ENCODE measurements around the gene CEP170.

Gene CEP170

DNA sequence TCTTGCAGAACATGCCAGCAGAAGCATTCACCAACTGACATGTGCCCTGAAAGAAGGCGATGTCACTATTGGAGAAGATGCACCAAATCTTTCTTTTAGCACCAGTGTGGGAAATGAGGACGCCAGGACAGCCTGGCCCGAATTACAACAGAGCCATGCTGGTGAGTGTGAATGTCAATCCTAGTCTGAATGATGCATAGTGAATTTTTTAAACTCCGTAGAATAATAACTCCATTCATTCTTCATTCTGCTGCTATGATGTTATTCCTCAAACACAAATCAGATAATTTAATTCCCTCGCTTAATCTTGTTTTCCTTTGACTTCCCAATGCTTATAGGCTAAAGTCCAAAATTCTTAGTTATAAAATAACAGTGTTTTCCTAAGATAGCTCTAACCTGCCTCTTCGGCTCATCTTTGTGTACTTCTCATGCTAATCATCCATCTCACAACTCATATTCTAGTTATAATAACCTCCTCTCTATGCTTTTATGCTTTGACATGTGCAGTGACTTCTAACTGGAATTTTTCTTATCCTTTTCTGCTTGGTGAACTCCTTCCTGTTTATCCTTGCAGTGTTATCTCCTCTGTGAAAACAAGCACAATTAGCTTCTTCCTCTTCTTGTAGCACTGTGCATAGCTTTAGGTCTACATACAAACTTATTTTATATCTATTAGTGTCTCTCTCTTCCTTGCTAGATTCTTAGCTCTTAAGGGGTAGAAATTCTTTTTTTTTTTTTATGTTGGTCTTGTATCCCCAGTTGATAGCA is 15.2 kb upstream of the CEP170 start:
- Histone ChIP-seq H3K4me3 (ENCODE audit: low read depth, low read length) (no peak overlapping the region), H3K27ac (ENCODE audit: extremely low read depth, low read depth, low read length) (no peak overlapping the region), H3K4me1 (ENCODE audit: control insufficient read depth, insufficient read depth, low read length) (no peaks in the 10 kb centered on the region), H3K9me3 (ENCODE audit: control insufficient read depth, insufficient read depth, low read depth, low read length) (no peaks in the 10 kb centered on the region), H3K36me3 (ENCODE audit: control insufficient read depth in 2 of 2, insufficient read depth in 1 of 2, low read length in 2 of 2) (peaks cover 10 to 30% of the 10 kb centered on the region in 2 experiments)
- TF ChIP-seq YY2 (tag by site-specific recombination; IDR thresholded peaks at IDR 0.05) (no peak), KLF1 (tag by site-specific recombination; IDR thresholded peaks at IDR 0.05) (no peak), ZBTB10 (tag by site-specific recombination; IDR thresholded peaks at IDR 0.05) (no peak), ZNF621 (tag by site-specific recombination; IDR thresholded peaks at IDR 0.05) (no peak)
- TF ChIP-seq, protein P1, sequence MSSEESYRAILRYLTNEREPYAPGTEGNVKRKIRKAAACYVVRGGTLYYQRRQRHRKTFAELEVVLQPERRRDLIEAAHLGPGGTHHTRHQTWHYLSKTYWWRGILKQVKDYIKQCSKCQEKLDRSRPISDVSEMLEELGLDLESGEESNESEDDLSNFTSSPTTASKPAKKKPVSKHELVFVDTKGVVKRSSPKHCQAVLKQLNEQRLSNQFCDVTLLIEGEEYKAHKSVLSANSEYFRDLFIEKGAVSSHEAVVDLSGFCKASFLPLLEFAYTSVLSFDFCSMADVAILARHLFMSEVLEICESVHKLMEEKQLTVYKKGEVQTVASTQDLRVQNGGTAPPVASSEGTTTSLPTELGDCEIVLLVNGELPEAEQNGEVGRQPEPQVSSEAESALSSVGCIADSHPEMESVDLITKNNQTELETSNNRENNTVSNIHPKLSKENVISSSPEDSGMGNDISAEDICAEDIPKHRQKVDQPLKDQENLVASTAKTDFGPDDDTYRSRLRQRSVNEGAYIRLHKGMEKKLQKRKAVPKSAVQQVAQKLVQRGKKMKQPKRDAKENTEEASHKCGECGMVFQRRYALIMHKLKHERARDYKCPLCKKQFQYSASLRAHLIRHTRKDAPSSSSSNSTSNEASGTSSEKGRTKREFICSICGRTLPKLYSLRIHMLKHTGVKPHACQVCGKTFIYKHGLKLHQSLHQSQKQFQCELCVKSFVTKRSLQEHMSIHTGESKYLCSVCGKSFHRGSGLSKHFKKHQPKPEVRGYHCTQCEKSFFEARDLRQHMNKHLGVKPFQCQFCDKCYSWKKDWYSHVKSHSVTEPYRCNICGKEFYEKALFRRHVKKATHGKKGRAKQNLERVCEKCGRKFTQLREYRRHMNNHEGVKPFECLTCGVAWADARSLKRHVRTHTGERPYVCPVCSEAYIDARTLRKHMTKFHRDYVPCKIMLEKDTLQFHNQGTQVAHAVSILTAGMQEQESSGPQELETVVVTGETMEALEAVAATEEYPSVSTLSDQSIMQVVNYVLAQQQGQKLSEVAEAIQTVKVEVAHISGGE (tag by site-specific recombination; conservative IDR thresholded peaks at IDR 0.05; ENCODE audit: low read depth) = no peak
- POLR2A ChIA-PET = interaction anchor here (3.0 kb wide), 1 partner anchor 15 kb away, joined by 13 read pairs; the partner anchor contains the start of genes CEP170 and SDCCAG8
- CTCF ChIA-PET = interaction anchor here (0.8 kb wide), 1 partner anchor 23 kb away, joined by 3 read pairs; no protein-coding TSS in a partner anchor

GRCh38 chr1:243269461-243269801 is 14.3 kb upstream of the CEP170 start:
- Histone ChIP-seq H3K4me1 (ENCODE audit: control insufficient read depth, insufficient read depth, low read length) (no peaks in the 10 kb centered on the region), H3K9me3 (ENCODE audit: control insufficient read depth, insufficient read depth, low read depth, low read length) (no peaks in the 10 kb centered on the region), H3K27ac (ENCODE audit: extremely low read depth, low read depth, low read length) (no peak overlapping the region), H3K36me3 (ENCODE audit: control insufficient read depth in 2 of 2, insufficient read depth in 1 of 2, low read length in 2 of 2) (peaks cover 4 to 22% of the 10 kb centered on the region in 2 experiments; a peak in 2 of 3 replicates), H3K4me3 (ENCODE audit: low read depth, low read length) (no peak overlapping the region)
- POLR2A ChIA-PET = interaction anchor here (0.6 to 3.0 kb wide), 2 partner anchors 14 to 763 kb away, joined by 8 to 13 read pairs; partner anchors contain the start of genes CEP170 and SDCCAG8
- no peak for TF ChIP-seq ZNF777 (tag by site-specific recombination; IDR thresholded peaks at IDR 0.05; ENCODE audit: borderline replicate concordance)
- TF ChIP-seq ZBTB10 (tag by site-specific recombination; IDR thresholded peaks at IDR 0.05) = no peak
- TF ChIP-seq ZBTB17 (tag by site-specific recombination; IDR thresholded peaks at IDR 0.05) = no peak
- no peak for TF ChIP-seq ZIC2 (tag by site-specific recombination; IDR thresholded peaks at IDR 0.05)
- CTCF ChIA-PET = no interaction called here

- Histone ChIP-seq H3K9me3 (ENCODE audit: control insufficient read depth, insufficient read depth, low read depth, low read length) (no peaks in the 10 kb centered on the region), H3K27ac (ENCODE audit: extremely low read depth, low read depth, low read length) (no peak overlapping the region), H3K36me3 (ENCODE audit: control insufficient read depth in 2 of 2, insufficient read depth in 1 of 2, low read length in 2 of 2) (peaks cover 4 to 17% of the 10 kb centered on the region in 2 experiments; a peak in 2 of 3 replicates), H3K4me3 (ENCODE audit: low read depth, low read length) (no peak overlapping the region), H3K4me1 (ENCODE audit: control insufficient read depth, insufficient read depth, low read length) (no peaks in the 10 kb centered on the region)
- POLR2A ChIA-PET = interaction anchor here (0.6 to 3.0 kb wide), 2 partner anchors 14 to 763 kb away, joined by 8 to 13 read pairs; partner anchors contain the start of genes CEP170 and SDCCAG8
- CTCF ChIA-PET = interaction anchor here (0.6 kb wide), 1 partner anchor 1371 kb away, joined by 5 read pairs; no protein-coding TSS in a partner anchor
- TF ChIP-seq GFI1B (tag by site-specific recombination; IDR thresholded peaks at IDR 0.05) = no peak
- no peak for TF ChIP-seq ZBTB7A (tag by site-specific recombination; IDR thresholded peaks at IDR 0.05; ENCODE audit: low read depth)
- TF ChIP-seq, protein P2, sequence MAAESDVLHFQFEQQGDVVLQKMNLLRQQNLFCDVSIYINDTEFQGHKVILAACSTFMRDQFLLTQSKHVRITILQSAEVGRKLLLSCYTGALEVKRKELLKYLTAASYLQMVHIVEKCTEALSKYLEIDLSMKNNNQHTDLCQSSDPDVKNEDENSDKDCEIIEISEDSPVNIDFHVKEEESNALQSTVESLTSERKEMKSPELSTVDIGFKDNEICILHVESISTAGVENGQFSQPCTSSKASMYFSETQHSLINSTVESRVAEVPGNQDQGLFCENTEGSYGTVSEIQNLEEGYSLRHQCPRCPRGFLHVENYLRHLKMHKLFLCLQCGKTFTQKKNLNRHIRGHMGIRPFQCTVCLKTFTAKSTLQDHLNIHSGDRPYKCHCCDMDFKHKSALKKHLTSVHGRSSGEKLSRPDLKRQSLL (tag by site-specific recombination; IDR thresholded peaks at IDR 0.05) = no peak
- no peak for TF ChIP-seq AEBP2 (tag by site-specific recombination; IDR thresholded peaks at IDR 0.05; ENCODE audit: borderline replicate concordance)
- no peak for TF ChIP-seq ZNF175 (tag by site-specific recombination; IDR thresholded peaks at IDR 0.05)
- no peak for TF ChIP-seq ZFP37 (tag by site-specific recombination; IDR thresholded peaks at IDR 0.05)
Observed at GRCh38 chr1:243268751-243269460, 13.8 kb upstream of the CEP170 start.
